Measurements from ENCODE around the gene SLC46A2.

DNA sequence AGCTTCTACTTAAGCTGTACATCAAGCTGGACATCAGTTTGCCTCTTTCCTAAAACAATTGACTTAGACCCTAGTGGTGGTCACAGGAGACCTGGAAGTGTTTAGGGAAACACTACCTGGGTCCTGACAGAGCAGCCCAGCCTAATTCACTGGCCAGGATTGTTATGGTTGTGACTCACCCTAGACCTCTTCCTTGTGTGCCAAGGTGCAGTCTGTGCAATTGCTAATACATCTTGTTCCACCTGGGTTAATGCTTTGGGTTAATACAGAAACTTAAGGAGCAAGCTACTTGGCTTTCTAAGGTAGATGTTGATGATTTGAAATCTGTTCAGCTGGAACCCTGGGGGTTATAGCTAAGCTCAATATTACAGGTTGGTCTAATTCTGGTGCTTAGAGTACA is 48.7 kb upstream of the SLC46A2 start:
- no peak for TF ChIP-seq EGR1 (IDR thresholded peaks at IDR 0.05; ENCODE audit: borderline replicate concordance, low read depth, low read length)
- TF ChIP-seq, protein P1, sequence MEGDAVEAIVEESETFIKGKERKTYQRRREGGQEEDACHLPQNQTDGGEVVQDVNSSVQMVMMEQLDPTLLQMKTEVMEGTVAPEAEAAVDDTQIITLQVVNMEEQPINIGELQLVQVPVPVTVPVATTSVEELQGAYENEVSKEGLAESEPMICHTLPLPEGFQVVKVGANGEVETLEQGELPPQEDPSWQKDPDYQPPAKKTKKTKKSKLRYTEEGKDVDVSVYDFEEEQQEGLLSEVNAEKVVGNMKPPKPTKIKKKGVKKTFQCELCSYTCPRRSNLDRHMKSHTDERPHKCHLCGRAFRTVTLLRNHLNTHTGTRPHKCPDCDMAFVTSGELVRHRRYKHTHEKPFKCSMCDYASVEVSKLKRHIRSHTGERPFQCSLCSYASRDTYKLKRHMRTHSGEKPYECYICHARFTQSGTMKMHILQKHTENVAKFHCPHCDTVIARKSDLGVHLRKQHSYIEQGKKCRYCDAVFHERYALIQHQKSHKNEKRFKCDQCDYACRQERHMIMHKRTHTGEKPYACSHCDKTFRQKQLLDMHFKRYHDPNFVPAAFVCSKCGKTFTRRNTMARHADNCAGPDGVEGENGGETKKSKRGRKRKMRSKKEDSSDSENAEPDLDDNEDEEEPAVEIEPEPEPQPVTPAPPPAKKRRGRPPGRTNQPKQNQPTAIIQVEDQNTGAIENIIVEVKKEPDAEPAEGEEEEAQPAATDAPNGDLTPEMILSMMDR (IDR thresholded peaks at IDR 0.05; ENCODE audit: control extremely low read depth in 1 of 3, insufficient read depth in 1 of 3, low read depth in 1 of 3, low read length in 3 of 3), result no peak
- no peak for TF ChIP-seq RAD21 (IDR thresholded peaks at IDR 0.05 in 1 of 2, conservative IDR thresholded peaks at IDR 0.05 in 1 of 2; ENCODE audit: low read depth in 2 of 2, low read length in 2 of 2)
- TF ChIP-seq EZH2 (IDR thresholded peaks at IDR 0.05; ENCODE audit: low read depth, low read length, severe bottlenecking), result no peak
